WTC11 (cell line): ENCODE measurements around the gene NUDT22.

Experiments
- CTCF ChIP-seq: fragments of 200-600 bp; IDR thresholded peaks from 2 replicates; pipeline ENCODE4 v1.8.0; 2022; ENCODE audit warnings: antibody characterized with exemption
- E2F4 ChIP-seq: sonication (generic); formaldehyde crosslinking; IDR thresholded peaks from 2 replicates; pipeline ENCODE4 v1.8.1; 2022; ENCODE audit warnings: low read depth, mild to moderate bottlenecking, moderate library complexity, missing genetic modification reagents, borderline replicate concordance
- MAX ChIP-seq: sonication (generic); formaldehyde crosslinking; IDR thresholded peaks from 2 replicates; pipeline ENCODE4 v1.8.0; 2022; ENCODE audit warnings: mild to moderate bottlenecking, missing genetic modification reagents
- PRRX2 ChIP-seq: fragments of 250-450 bp; sonication (Bioruptor Pico); IDR thresholded peaks from 2 replicates; pipeline ENCODE4 v1.8.0; 2021; ENCODE audit warnings: mild to moderate bottlenecking
- SP1 ChIP-seq: sonication (generic); formaldehyde crosslinking; conservative IDR thresholded peaks from 2 replicates; pipeline ENCODE4 v1.8.1; 2022; ENCODE audit warnings: missing genetic modification reagents
- ZNF423 ChIP-seq: fragments of 250-450 bp; sonication (Bioruptor Pico); IDR thresholded peaks from 2 replicates; pipeline ENCODE4 v2.1.2; 2022; ENCODE audit warnings: mild to moderate bottlenecking, moderate library complexity

GRCh38 chr11:64211181-64211872, 14.7 kb upstream of the NUDT22 start:
- no peak for TF ChIP-seq ZNF423 (CRISPR knock-in tag)
- no peak for TF ChIP-seq PRRX2 (CRISPR knock-in tag)
- TF ChIP-seq CTCF: no peak
- no peak for TF ChIP-seq MAX (CRISPR knock-in tag)
- TF ChIP-seq SP1 (CRISPR knock-in tag): no peak
- TF ChIP-seq E2F4: no peak
